A549 treated with ZK216348 at 1 μM for 4 hours (cell line): ENCODE results near the gene SAP30. TPM values are rescaled to one million over a fixed set of nuclear protein-coding genes. Genes with fewer than 3 reads are reported as not detected.

Experiments
- total RNA-seq: library from RNA; stranded (reverse); fragments of 200-300 nt; extraction: Qiagen RNA extraction; gene quantifications from 5 replicates; pipeline ENCODE4 v1.2.3, GENCODE V29; 2022; ENCODE audit warnings: low read depth

SAP30 gene
- 22.4 to 25.4 TPM (median 24.6 TPM) in 5 replicates for total RNA-seq

GRCh38 chr4:173370477-173371291, at the start of gene SAP30:
SAP30 (plus strand) TSS chr4:173370954; CDS start chr4:173371183, 229 bp downstream.

GRCh38 chr4:173334085-173334890, 36.5 kb upstream of the SAP30 start, which contains the start of gene HMGB2:
HMGB2 (minus strand) TSS chr4:173334358; CDS start chr4:173333649, 709 bp downstream.

GRCh38 chr4:173398779-173399415, 28.1 kb downstream of the SAP30 start, which contains the start of gene SCRG1:
SCRG1 (minus strand) TSS chr4:173399116; CDS start chr4:173391414, 7,702 bp downstream.

Other genes starting within 250 kb of the SAP30 start
- gene GALNT7, start 202.1 kb upstream of the SAP30 start, total RNA-seq, result 18.0 to 34.6 TPM (median 26.5 TPM) in 5 replicates
- 99.4 to 155 TPM (median 122 TPM) in 5 replicates for gene HMGB2, start 36.6 kb upstream of the SAP30 start, total RNA-seq
- gene SCRG1, start 28.2 kb downstream of the SAP30 start, total RNA-seq, result not detected in 5 replicates
- 0.12 to 0.62 TPM (median 0.31 TPM) in 5 replicates for gene HAND2, start 159.3 kb downstream of the SAP30 start, total RNA-seq